Liver (tissue), 9 donors: ENCODE measurements around the gene EWSR1. TPM values are rescaled to one million over a fixed set of nuclear protein-coding genes. Genes with fewer than 3 reads are reported as not detected.
A peak's percentile ranks its signal among the peaks of the same experiment; 100 is the strongest.
"Not testable (repeated sequence)": the region's sequence is repeated elsewhere in the genome, so short reads cannot be mapped to it uniquely, and the experiment has no call there.

Source experiments
- DNase-seq: peaks from one replicate; pipeline ENCODE4 v3.0.0-alpha.2; 2017; ENCODE audit warnings: low spot score
- H3K27ac ChIP-seq, 2 donors: one replicate each; pipeline ENCODE4 v1.7.0; 2013; ENCODE audit warnings: inconsistent platforms in 2 of 2, low read length in 2 of 2, control low read depth in 1 of 2, low read depth in 1 of 2, mild to moderate bottlenecking in 1 of 2
- H3K27me3 ChIP-seq, 4 donors: one replicate each; pipeline versions ENCODE4 v1.6.1 to v1.7.0; 2013; ENCODE audit warnings: low read length in 3 of 4, inconsistent platforms in 1 of 4, mild to moderate bottlenecking in 1 of 4, moderate library complexity in 1 of 4; ENCODE audit not compliant: control insufficient read depth in 4 of 4, insufficient read depth in 4 of 4
- H3K36me3 ChIP-seq, 4 donors: one replicate each; pipeline versions ENCODE4 v1.6.1 to v1.7.0; 2013; ENCODE audit warnings: low read length in 3 of 4, mild to moderate bottlenecking in 3 of 4, low read depth in 1 of 4, moderate library complexity in 1 of 4; ENCODE audit not compliant: control insufficient read depth in 4 of 4, insufficient read depth in 3 of 4
- H3K4me1 ChIP-seq, 4 donors: one replicate each; pipeline versions ENCODE4 v1.6.1 to v1.7.0; 2013; ENCODE audit warnings: low read length in 3 of 4, mild to moderate bottlenecking in 3 of 4, moderate library complexity in 1 of 4; ENCODE audit not compliant: control insufficient read depth in 4 of 4, insufficient read depth in 4 of 4
- H3K4me3 ChIP-seq, 3 donors: one replicate each; pipeline versions ENCODE4 v1.6.1 to v1.7.0; 2013; ENCODE audit warnings: low read length in 3 of 3, control low read depth in 1 of 3, low read depth in 1 of 3, mild to moderate bottlenecking in 1 of 3
- H3K9ac ChIP-seq, 2 donors: one replicate each; pipeline ENCODE4 v1.7.0; 2013; ENCODE audit warnings: low read length in 2 of 2, mild to moderate bottlenecking in 2 of 2, moderate library complexity in 2 of 2, control low read depth in 1 of 2, low read depth in 1 of 2
- H3K9me3 ChIP-seq, 4 donors: one replicate each; pipeline versions ENCODE4 v1.6.1 to v1.7.0; 2013; ENCODE audit warnings: low read length in 3 of 4; ENCODE audit not compliant: control insufficient read depth in 4 of 4
- EGR1 ChIP-seq, 2 donors: IDR thresholded peaks; 2 replicates each; pipeline ENCODE4 v1.6.1; 2016 to 2018; ENCODE audit warnings: antibody characterized with exemption in 2 of 2, low read depth in 2 of 2
- FOXA1 ChIP-seq: IDR thresholded peaks from 2 replicates; pipeline ENCODE4 v1.6.1; 2016; ENCODE audit warnings: antibody characterized with exemption
- FOXA2 ChIP-seq: IDR thresholded peaks from 2 replicates; pipeline ENCODE4 v1.6.1; 2016; ENCODE audit warnings: antibody characterized with exemption
- GABPA ChIP-seq, 2 donors: IDR thresholded peaks in 1 of 2; conservative IDR thresholded peaks in 1 of 2; 2 replicates each; pipeline ENCODE4 v1.6.1; 2016; ENCODE audit warnings: antibody characterized with exemption in 2 of 2, mild to moderate bottlenecking in 1 of 2, moderate library complexity in 1 of 2
- HNF4A ChIP-seq, 2 donors: conservative IDR thresholded peaks; 2 replicates each; pipeline ENCODE4 v1.6.1; 2016; ENCODE audit warnings: antibody characterized with exemption in 2 of 2, mild to moderate bottlenecking in 2 of 2
- HNF4G ChIP-seq: IDR thresholded peaks from 2 replicates; pipeline ENCODE4 v1.6.1; 2016; ENCODE audit warnings: antibody characterized with exemption
- JUND ChIP-seq, 2 donors: IDR thresholded peaks; 2 replicates each; pipeline ENCODE4 v1.6.1; 2016; ENCODE audit warnings: antibody characterized with exemption in 2 of 2
- NR2F2 ChIP-seq: IDR thresholded peaks from 2 replicates; pipeline ENCODE4 v1.6.1; 2016; ENCODE audit warnings: antibody characterized with exemption
- RAD21 ChIP-seq, 2 donors: IDR thresholded peaks; 2 replicates each; pipeline ENCODE4 v1.6.1; 2016; ENCODE audit warnings: antibody characterized with exemption in 2 of 2, mild to moderate bottlenecking in 2 of 2
- RXRA ChIP-seq, 2 donors: IDR thresholded peaks; 2 replicates each; pipeline ENCODE4 v1.6.1; 2017 to 2018; ENCODE audit warnings: antibody characterized with exemption in 2 of 2, mild to moderate bottlenecking in 1 of 2
- SP1 ChIP-seq: IDR thresholded peaks from 2 replicates; pipeline ENCODE4 v1.6.1; 2018; ENCODE audit warnings: antibody characterized with exemption, mild to moderate bottlenecking
- TAF1 ChIP-seq: conservative IDR thresholded peaks from 2 replicates; pipeline ENCODE4 v1.6.1; 2016; ENCODE audit warnings: antibody characterized with exemption, mild to moderate bottlenecking
- YY1 ChIP-seq: IDR thresholded peaks from 2 replicates; pipeline ENCODE4 v1.6.1; 2016; ENCODE audit warnings: antibody characterized with exemption, mild to moderate bottlenecking
- WGBS: extraction: QIAGEN DNeasy Blood & Tissue Kit; methylation state at CpG from one replicate; pipeline ENCODE4 v1.1.7; 2013; 5-methylcytosine and 5-hydroxymethylcytosine counted together
- polyA plus RNA-seq, 2 donors: library from polyadenylated mRNA; stranded (reverse) in 1 of 2; unstranded in 1 of 2; fragments of 200-250 nt in 1 of 2; fragments of >200 nt in 1 of 2; fragmentation: Nextera tagmentation in 1 of 2; extraction: Ambion mirVana in 1 of 2; gene quantifications; one replicate each; pipeline versions ENCODE4 v1.2.1 to v1.2.3, GENCODE V29; 2013 to 2015
- total RNA-seq, 2 donors: library from RNA; depleted of rRNA; stranded (reverse); fragments of >200 nt; gene quantifications; one replicate each; pipeline ENCODE4 v1.2.3, GENCODE V29; 2014
- TF ChIP-seq, protein P1 (sequence below): fragments of 150-350 bp; IDR thresholded peaks from 2 replicates; pipeline ENCODE4 v1.5.1; 2017; ENCODE audit warnings: improper control_type of control experiment, low read depth, low read length; ENCODE audit not compliant: missing input control
- TF ChIP-seq, protein P2 (sequence below): IDR thresholded peaks from 2 replicates; pipeline ENCODE4 v1.6.1; 2016; ENCODE audit warnings: antibody characterized with exemption, mild to moderate bottlenecking
- TF ChIP-seq, protein P3 (sequence below): IDR thresholded peaks from 2 replicates; pipeline ENCODE4 v1.6.1; 2016; ENCODE audit warnings: antibody characterized with exemption
- TF ChIP-seq, protein P4 (sequence below): IDR thresholded peaks from 2 replicates; pipeline ENCODE4 v1.6.1; 2016; ENCODE audit warnings: antibody characterized with exemption
- TF ChIP-seq, protein P5 (sequence below): IDR thresholded peaks from 2 replicates; pipeline ENCODE4 v1.6.1; 2016; ENCODE audit warnings: antibody characterized with exemption
- donor health status: healthy.
- donor health status: healthy.
- donor health status: healthy.
- donor health status: healthy.
- donor health status: healthy.

The EWSR1 gene
- total and polyA plus RNA-seq, 4 donors = 64.8 to 134 (median 78.3) TPM

DNA sequence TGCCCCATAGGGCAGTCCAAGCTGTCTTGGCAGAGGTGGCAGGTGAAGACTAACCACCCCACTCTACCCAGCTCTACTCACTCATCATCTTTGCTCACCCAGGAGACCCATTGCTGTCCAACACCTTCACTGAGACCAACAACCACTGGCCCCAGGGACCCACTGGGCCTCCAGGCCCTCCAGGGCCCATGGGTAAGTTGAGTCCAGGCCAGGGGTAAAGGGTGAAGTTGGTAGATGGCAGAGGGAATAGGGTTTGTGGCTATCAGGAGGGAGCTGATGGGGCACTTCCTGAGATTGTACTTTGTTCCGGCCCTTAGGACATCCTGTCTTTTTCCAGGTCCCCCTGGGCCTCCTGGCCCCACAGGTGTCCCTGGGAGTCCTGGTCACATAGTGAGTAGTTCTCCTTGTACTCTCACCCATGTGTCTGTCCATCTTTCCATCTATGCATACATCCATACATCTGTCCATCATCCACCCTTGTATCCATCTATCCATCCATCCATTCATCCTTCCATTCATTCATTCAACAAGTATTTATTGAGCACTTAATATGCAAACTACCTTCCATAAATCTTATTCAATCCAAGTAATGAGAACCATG, 34.7 kb upstream of the EWSR1 start:
- Histone ChIP-seq H3K4me3 (no peak overlapping the region), H3K27ac (peak overlapping the region in 1 of 2 donors; percentile 72)
- WGBS = 86% methylated on average over 1 of the region's 1 CpG

DNA sequence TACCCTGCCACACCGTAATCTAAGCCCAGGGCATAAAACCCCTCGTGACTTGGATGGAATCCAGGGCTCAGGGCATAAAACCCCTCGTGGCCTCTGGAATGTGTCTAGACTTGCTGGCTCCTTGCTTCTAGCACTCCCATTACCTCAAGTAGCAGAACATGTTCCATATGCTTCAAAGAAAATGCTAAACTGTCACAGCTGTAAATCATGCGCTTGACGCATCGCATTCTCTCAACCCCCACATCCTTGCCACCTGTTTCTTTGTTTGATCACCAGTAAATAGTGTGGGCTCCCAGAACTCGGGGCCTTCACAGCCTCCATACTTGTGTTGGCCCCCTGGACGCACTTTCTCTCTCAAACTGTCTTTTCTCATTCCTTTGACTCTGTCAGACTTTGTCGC, 27.6 kb upstream of the EWSR1 start:
- 91% methylated on average over 9 of the region's 9 CpGs for WGBS
- not testable (repeated sequence) for H3K9ac ChIP-seq, DNase-seq

More for the DNA sequence above, 34.7 kb upstream of the EWSR1 start:
- TF ChIP-seq GABPA (IDR thresholded peaks at IDR 0.05 in 1 of 2, conservative IDR thresholded peaks at IDR 0.05 in 1 of 2) (no peak), SP1 (no peak), FOXA1 (no peak), TAF1 (no peak), RXRA (IDR thresholded peaks at IDR 0.05) (no peak), JUND (IDR thresholded peaks at IDR 0.05) (no peak), NR2F2 (no peak), HNF4G (no peak), FOXA2 (no peak), RAD21 (IDR thresholded peaks at IDR 0.05) (no peak), YY1 (no peak), EGR1 (IDR thresholded peaks at IDR 0.05; ENCODE audit: low read depth in 2 of 2) (no peak), HNF4A (conservative IDR thresholded peaks at IDR 0.05) (no peak)
- TF ChIP-seq, protein P1, sequence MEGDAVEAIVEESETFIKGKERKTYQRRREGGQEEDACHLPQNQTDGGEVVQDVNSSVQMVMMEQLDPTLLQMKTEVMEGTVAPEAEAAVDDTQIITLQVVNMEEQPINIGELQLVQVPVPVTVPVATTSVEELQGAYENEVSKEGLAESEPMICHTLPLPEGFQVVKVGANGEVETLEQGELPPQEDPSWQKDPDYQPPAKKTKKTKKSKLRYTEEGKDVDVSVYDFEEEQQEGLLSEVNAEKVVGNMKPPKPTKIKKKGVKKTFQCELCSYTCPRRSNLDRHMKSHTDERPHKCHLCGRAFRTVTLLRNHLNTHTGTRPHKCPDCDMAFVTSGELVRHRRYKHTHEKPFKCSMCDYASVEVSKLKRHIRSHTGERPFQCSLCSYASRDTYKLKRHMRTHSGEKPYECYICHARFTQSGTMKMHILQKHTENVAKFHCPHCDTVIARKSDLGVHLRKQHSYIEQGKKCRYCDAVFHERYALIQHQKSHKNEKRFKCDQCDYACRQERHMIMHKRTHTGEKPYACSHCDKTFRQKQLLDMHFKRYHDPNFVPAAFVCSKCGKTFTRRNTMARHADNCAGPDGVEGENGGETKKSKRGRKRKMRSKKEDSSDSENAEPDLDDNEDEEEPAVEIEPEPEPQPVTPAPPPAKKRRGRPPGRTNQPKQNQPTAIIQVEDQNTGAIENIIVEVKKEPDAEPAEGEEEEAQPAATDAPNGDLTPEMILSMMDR = no peak
- TF ChIP-seq, protein P2, sequence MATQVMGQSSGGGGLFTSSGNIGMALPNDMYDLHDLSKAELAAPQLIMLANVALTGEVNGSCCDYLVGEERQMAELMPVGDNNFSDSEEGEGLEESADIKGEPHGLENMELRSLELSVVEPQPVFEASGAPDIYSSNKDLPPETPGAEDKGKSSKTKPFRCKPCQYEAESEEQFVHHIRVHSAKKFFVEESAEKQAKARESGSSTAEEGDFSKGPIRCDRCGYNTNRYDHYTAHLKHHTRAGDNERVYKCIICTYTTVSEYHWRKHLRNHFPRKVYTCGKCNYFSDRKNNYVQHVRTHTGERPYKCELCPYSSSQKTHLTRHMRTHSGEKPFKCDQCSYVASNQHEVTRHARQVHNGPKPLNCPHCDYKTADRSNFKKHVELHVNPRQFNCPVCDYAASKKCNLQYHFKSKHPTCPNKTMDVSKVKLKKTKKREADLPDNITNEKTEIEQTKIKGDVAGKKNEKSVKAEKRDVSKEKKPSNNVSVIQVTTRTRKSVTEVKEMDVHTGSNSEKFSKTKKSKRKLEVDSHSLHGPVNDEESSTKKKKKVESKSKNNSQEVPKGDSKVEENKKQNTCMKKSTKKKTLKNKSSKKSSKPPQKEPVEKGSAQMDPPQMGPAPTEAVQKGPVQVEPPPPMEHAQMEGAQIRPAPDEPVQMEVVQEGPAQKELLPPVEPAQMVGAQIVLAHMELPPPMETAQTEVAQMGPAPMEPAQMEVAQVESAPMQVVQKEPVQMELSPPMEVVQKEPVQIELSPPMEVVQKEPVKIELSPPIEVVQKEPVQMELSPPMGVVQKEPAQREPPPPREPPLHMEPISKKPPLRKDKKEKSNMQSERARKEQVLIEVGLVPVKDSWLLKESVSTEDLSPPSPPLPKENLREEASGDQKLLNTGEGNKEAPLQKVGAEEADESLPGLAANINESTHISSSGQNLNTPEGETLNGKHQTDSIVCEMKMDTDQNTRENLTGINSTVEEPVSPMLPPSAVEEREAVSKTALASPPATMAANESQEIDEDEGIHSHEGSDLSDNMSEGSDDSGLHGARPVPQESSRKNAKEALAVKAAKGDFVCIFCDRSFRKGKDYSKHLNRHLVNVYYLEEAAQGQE = no peak
- TF ChIP-seq, protein P3, sequence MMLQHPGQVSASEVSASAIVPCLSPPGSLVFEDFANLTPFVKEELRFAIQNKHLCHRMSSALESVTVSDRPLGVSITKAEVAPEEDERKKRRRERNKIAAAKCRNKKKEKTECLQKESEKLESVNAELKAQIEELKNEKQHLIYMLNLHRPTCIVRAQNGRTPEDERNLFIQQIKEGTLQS = no peak
- TF ChIP-seq, protein P4, sequence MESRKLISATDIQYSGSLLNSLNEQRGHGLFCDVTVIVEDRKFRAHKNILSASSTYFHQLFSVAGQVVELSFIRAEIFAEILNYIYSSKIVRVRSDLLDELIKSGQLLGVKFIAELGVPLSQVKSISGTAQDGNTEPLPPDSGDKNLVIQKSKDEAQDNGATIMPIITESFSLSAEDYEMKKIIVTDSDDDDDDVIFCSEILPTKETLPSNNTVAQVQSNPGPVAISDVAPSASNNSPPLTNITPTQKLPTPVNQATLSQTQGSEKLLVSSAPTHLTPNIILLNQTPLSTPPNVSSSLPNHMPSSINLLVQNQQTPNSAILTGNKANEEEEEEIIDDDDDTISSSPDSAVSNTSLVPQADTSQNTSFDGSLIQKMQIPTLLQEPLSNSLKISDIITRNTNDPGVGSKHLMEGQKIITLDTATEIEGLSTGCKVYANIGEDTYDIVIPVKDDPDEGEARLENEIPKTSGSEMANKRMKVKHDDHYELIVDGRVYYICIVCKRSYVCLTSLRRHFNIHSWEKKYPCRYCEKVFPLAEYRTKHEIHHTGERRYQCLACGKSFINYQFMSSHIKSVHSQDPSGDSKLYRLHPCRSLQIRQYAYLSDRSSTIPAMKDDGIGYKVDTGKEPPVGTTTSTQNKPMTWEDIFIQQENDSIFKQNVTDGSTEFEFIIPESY = no peak
- TF ChIP-seq, protein P5, sequence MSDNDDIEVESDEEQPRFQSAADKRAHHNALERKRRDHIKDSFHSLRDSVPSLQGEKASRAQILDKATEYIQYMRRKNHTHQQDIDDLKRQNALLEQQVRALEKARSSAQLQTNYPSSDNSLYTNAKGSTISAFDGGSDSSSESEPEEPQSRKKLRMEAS = no peak
- Histone ChIP-seq H3K27me3 (no peaks in the 10 kb centered on the region), H3K9ac (no peak overlapping the region), H3K36me3 (no peaks in the 10 kb centered on the region), H3K4me1 (peaks cover 3 to 17% (median 8%) of the 10 kb centered on the region in 4 donors), H3K9me3 (no peaks in the 10 kb centered on the region)
- no peak for DNase-seq

More for the DNA sequence above, 27.6 kb upstream of the EWSR1 start:
- H3K9me3 ChIP-seq, H3K27me3 ChIP-seq, H3K4me1 ChIP-seq, H3K4me3 ChIP-seq, H3K36me3 ChIP-seq, H3K27ac ChIP-seq: not testable (repeated sequence)
